Measurements from ENCODE around the gene PP2D1.

GRCh38 chr3:19950316-19950715 is 61.7 kb downstream of the PP2D1 start:
- TF ChIP-seq, protein P1, sequence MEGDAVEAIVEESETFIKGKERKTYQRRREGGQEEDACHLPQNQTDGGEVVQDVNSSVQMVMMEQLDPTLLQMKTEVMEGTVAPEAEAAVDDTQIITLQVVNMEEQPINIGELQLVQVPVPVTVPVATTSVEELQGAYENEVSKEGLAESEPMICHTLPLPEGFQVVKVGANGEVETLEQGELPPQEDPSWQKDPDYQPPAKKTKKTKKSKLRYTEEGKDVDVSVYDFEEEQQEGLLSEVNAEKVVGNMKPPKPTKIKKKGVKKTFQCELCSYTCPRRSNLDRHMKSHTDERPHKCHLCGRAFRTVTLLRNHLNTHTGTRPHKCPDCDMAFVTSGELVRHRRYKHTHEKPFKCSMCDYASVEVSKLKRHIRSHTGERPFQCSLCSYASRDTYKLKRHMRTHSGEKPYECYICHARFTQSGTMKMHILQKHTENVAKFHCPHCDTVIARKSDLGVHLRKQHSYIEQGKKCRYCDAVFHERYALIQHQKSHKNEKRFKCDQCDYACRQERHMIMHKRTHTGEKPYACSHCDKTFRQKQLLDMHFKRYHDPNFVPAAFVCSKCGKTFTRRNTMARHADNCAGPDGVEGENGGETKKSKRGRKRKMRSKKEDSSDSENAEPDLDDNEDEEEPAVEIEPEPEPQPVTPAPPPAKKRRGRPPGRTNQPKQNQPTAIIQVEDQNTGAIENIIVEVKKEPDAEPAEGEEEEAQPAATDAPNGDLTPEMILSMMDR (IDR thresholded peaks at IDR 0.05; ENCODE audit: low read depth, low read length) = no peak
- no peak for TF ChIP-seq POLR2A (IDR thresholded peaks at IDR 0.05; ENCODE audit: extremely low read depth, insufficient read length)
